GM12878 (cell line): ENCODE measurements around the gene EHF.

Source experiments
- BCLAF1 ChIP-seq: fragments of 450-650 bp; IDR thresholded peaks from 2 replicates; pipeline ENCODE4 v1.6.1; 2017; ENCODE audit warnings: antibody characterized with exemption, mild to moderate bottlenecking, moderate library complexity
- CBX5 ChIP-seq: sonication (generic); IDR thresholded peaks from 2 replicates; pipeline ENCODE4 v1.6.1; 2016; ENCODE audit warnings: low read depth, moderate library complexity, mild to moderate bottlenecking, inconsistent platforms
- CEBPZ ChIP-seq: fragments of 150-350 bp; IDR thresholded peaks from 2 replicates; pipeline ENCODE4 v1.6.1; 2016; ENCODE audit warnings: low read depth, low read length
- CTCF ChIP-seq, 3 experiments: IDR thresholded peaks in 2 of 3; conservative IDR thresholded peaks in 1 of 3; 2 replicates each; pipeline ENCODE4 v1.5.1; 2011; ENCODE audit warnings: low read depth in 3 of 3, low read length in 3 of 3, mild to moderate bottlenecking in 3 of 3, control low read depth in 2 of 3, moderate library complexity in 2 of 3, inconsistent platforms in 1 of 3, mixed read lengths in 1 of 3; ENCODE audit not compliant: control insufficient read depth in 2 of 3, insufficient read depth in 1 of 3; ENCODE audit errors: extremely low read depth in 1 of 3
- ELK1 ChIP-seq: IDR thresholded peaks from 2 replicates; pipeline ENCODE4 v1.6.1; 2012; ENCODE audit warnings: low read depth, low read length, improper control_type of control experiment
- EZH2 ChIP-seq: IDR thresholded peaks from 2 replicates; pipeline ENCODE4 v1.6.1; 2012; ENCODE audit warnings: low read depth, mild to moderate bottlenecking, control low read depth, inconsistent platforms, low read length, borderline replicate concordance; ENCODE audit not compliant: control insufficient read depth
- NR2F1 ChIP-seq: fragments of 450-650 bp; conservative IDR thresholded peaks from 2 replicates; pipeline ENCODE4 v1.6.1; 2017; ENCODE audit warnings: mild to moderate bottlenecking
- POLR2AphosphoS5 ChIP-seq: IDR thresholded peaks from 2 replicates; pipeline ENCODE4 v1.6.1; 2011; ENCODE audit warnings: mild to moderate bottlenecking, low read length, inconsistent platforms
- SMAD1 ChIP-seq: fragments of 450-650 bp; IDR thresholded peaks from 2 replicates; pipeline ENCODE4 v1.6.1; 2018; ENCODE audit warnings: mild to moderate bottlenecking, low read depth; ENCODE audit not compliant: partially characterized antibody
- SREBF2 ChIP-seq: IDR thresholded peaks from 2 replicates; pipeline ENCODE4 v1.6.1; 2012; ENCODE audit warnings: mild to moderate bottlenecking, low read length
- TBL1XR1 ChIP-seq: IDR thresholded peaks from 2 replicates; pipeline ENCODE4 v1.6.1; 2012; ENCODE audit warnings: low read depth, low read length, improper control_type of control experiment
- ZBTB40 ChIP-seq: fragments of 450-650 bp; IDR thresholded peaks from 2 replicates; pipeline ENCODE4 v1.6.1; 2016; ENCODE audit warnings: mild to moderate bottlenecking, moderate library complexity, borderline replicate concordance
- ZNF274 ChIP-seq: IDR thresholded peaks from one replicate; pipeline ENCODE4 v1.8.0; 2011; ENCODE audit not compliant: insufficient read length, insufficient read depth
- ZNF592 ChIP-seq: fragments of 450-650 bp; IDR thresholded peaks from 2 replicates; pipeline ENCODE4 v1.6.1; 2017; ENCODE audit warnings: mild to moderate bottlenecking, moderate library complexity

- TF ChIP-seq ZBTB40, result no peak
- no peak for TF ChIP-seq EZH2
- TF ChIP-seq ZNF274, result no peak
- TF ChIP-seq CTCF (IDR thresholded peaks at IDR 0.05 in 2 of 3, conservative IDR thresholded peaks at IDR 0.05 in 1 of 3; ENCODE audit: control insufficient read depth in 2 of 3, extremely low read depth in 1 of 3, insufficient read depth in 1 of 3, low read depth in 3 of 3, low read length in 3 of 3), result no peak
- TF ChIP-seq SREBF2, result no peak
- TF ChIP-seq ELK1, result no peak
- TF ChIP-seq BCLAF1, result no peak
- no peak for TF ChIP-seq SMAD1
- no peak for TF ChIP-seq TBL1XR1
- no peak for TF ChIP-seq CEBPZ
- no peak for TF ChIP-seq NR2F1
- no peak for TF ChIP-seq POLR2AphosphoS5
- TF ChIP-seq CBX5, result no peak
- TF ChIP-seq ZNF592, result no peak
These were observed 32.1 kb downstream of the EHF start for GRCh38 chr11:34653031-34653430.
